ENCODE results near the gene HPD. TPM values are rescaled to one million over a fixed set of nuclear protein-coding genes. Genes with fewer than 3 reads are reported as not detected.

Gene HPD
- total RNA-seq, 2 donors from 2014 or later: 1.2 to 6.8 TPM

- no peak for DNase-seq (ENCODE audit: low spot score)
- Histone ChIP-seq H3K4me1 (ENCODE audit: control insufficient read depth in 1 of 2, low read depth in 2 of 2) (no peaks in the 10 kb centered on the region), H3K27ac (no peak overlapping the region), H3K4me3 (no peak overlapping the region), H3K27me3 (replicated peaks; ENCODE audit: insufficient read depth) (no peaks in the 10 kb centered on the region), H3K9me3 (no peaks in the 10 kb centered on the region), H3K36me3 (no peaks in the 10 kb centered on the region)
- no peak for TF ChIP-seq CTCF (IDR thresholded peaks at IDR 0.05)
- ATAC-seq (ENCODE audit: insufficient number of reproducible peaks, low FRiP score, low read depth): no peak
These were observed 9.0 kb downstream of the HPD start for GRCh38 chr12:121849665-121850064.

GRCh38 chr12:121849211-121849610 lies 9.4 kb downstream of the HPD start:
- TF ChIP-seq CTCF (IDR thresholded peaks at IDR 0.05): no peak

GRCh38 chr12:121845701-121846100 lies 13.0 kb downstream of the HPD start:
- no peak for DNase-seq (ENCODE audit: low spot score)
- no peak for ATAC-seq (ENCODE audit: insufficient number of reproducible peaks, low FRiP score, low read depth)
- no peaks in the 10 kb centered on the region for H3K4me1 ChIP-seq (ENCODE audit: control insufficient read depth in 1 of 2, low read depth in 2 of 2)
- no peaks in the 10 kb centered on the region for H3K27me3 ChIP-seq (replicated peaks; ENCODE audit: insufficient read depth)
- H3K4me3 ChIP-seq: no peak overlapping the region
- no peak for TF ChIP-seq CTCF (IDR thresholded peaks at IDR 0.05)
- no peak overlapping the region for H3K27ac ChIP-seq
- no peaks in the 10 kb centered on the region for H3K36me3 ChIP-seq
- no peaks in the 10 kb centered on the region for H3K9me3 ChIP-seq

More at GRCh38 chr12:121849211-121849610, 9.4 kb downstream of the HPD start:
- no peak overlapping the region for H3K4me3 ChIP-seq
- DNase-seq (ENCODE audit: low spot score) (no peak), ATAC-seq (ENCODE audit: insufficient number of reproducible peaks, low FRiP score, low read depth) (no peak)
- H3K27me3 ChIP-seq (replicated peaks; ENCODE audit: insufficient read depth): no peaks in the 10 kb centered on the region
- no peaks in the 10 kb centered on the region for H3K36me3 ChIP-seq
- no peaks in the 10 kb centered on the region for H3K4me1 ChIP-seq (ENCODE audit: control insufficient read depth in 1 of 2, low read depth in 2 of 2)
- no peaks in the 10 kb centered on the region for H3K9me3 ChIP-seq
- H3K27ac ChIP-seq: no peak overlapping the region

- ATAC-seq (ENCODE audit: insufficient number of reproducible peaks, low FRiP score, low read depth) (no peak), DNase-seq (ENCODE audit: low spot score) (no peak)
- Histone ChIP-seq H3K4me1 (ENCODE audit: control insufficient read depth in 1 of 2, low read depth in 2 of 2) (peaks cover 0 to 6% of the 10 kb centered on the region in 2 donors), H3K9me3 (no peaks in the 10 kb centered on the region), H3K27ac (no peak overlapping the region), H3K36me3 (no peaks in the 10 kb centered on the region), H3K27me3 (replicated peaks; ENCODE audit: insufficient read depth) (no peaks in the 10 kb centered on the region), H3K4me3 (no peak overlapping the region)
- no peak for TF ChIP-seq CTCF (IDR thresholded peaks at IDR 0.05)
These were observed 15.2 kb downstream of the HPD start for GRCh38 chr12:121843236-121843982.

- H3K27me3 ChIP-seq (replicated peaks; ENCODE audit: insufficient read depth): no peaks in the 10 kb centered on the region
- TF ChIP-seq CTCF (IDR thresholded peaks at IDR 0.05): no peak
- peaks cover 0 to 6% of the 10 kb centered on the region in 2 donors for H3K4me1 ChIP-seq (ENCODE audit: control insufficient read depth in 1 of 2, low read depth in 2 of 2)
- peak overlapping the region; percentile 78 for H3K4me3 ChIP-seq
- no peaks in the 10 kb centered on the region for H3K9me3 ChIP-seq
- H3K27ac ChIP-seq: peak overlapping the region; percentile 63 to 69
- ATAC-seq (ENCODE audit: insufficient number of reproducible peaks, low FRiP score, low read depth) (no peak), DNase-seq (ENCODE audit: low spot score) (no peak)
- H3K36me3 ChIP-seq: no peaks in the 10 kb centered on the region
These were observed 18.5 kb downstream of the HPD start for GRCh38 chr12:121839993-121840761.
